MM.1S (cell line): ENCODE data around the gene LUC7L.
"Not testable (repeated sequence)": the region's sequence is repeated elsewhere in the genome, so short reads cannot be mapped to it uniquely, and the experiment has no call there.

Source experiments
- DNase-seq: peaks from one replicate; pipeline ENCODE4 v3.0.0-alpha.2; 2015
- H2AFZ ChIP-seq: fragments of 300-600 bp; sonication (generic); 2 replicates; pipeline ENCODE4 v1.6.0; 2016; ENCODE audit warnings: antibody characterized with exemption, low read length
- H3F3A ChIP-seq: fragments of 300-600 bp; sonication (generic); 2 replicates; pipeline ENCODE4 v1.6.1; 2016; ENCODE audit warnings: mild to moderate bottlenecking, antibody characterized with exemption, low read length, moderate library complexity, mixed read lengths; ENCODE audit not compliant: insufficient read depth
- H3K27ac ChIP-seq: fragments of 300-600 bp; sonication (generic); 2 replicates; pipeline ENCODE4 v1.5.1; 2016; ENCODE audit warnings: mild to moderate bottlenecking, low read length
- H3K27me3 ChIP-seq: fragments of 300-600 bp; sonication (generic); replicated peaks from 2 replicates; pipeline ENCODE4 v1.6.0; 2016; ENCODE audit warnings: low read length; ENCODE audit not compliant: insufficient read depth
- H3K36me3 ChIP-seq: fragments of 300-600 bp; sonication (generic); replicated peaks from 2 replicates; pipeline ENCODE4 v1.6.1; 2016; ENCODE audit warnings: mild to moderate bottlenecking, low read length, mixed read lengths; ENCODE audit not compliant: insufficient read depth
- H3K4me1 ChIP-seq: fragments of 300-600 bp; sonication (generic); 2 replicates; pipeline ENCODE4 v1.6.1; 2016; ENCODE audit warnings: low read length, mixed read lengths
- H3K4me2 ChIP-seq: fragments of 300-600 bp; sonication (generic); 2 replicates; pipeline ENCODE4 v1.6.0; 2016; ENCODE audit warnings: low read depth, low read length
- H3K4me3 ChIP-seq: fragments of 300-600 bp; sonication (generic); 2 replicates; pipeline ENCODE4 v1.5.1; 2016; ENCODE audit warnings: low read length, mixed read lengths
- H3K79me2 ChIP-seq: fragments of 300-600 bp; sonication (generic); 2 replicates; pipeline ENCODE4 v1.6.1; 2016; ENCODE audit warnings: mixed run types, low read length, mixed read lengths
- H3K9ac ChIP-seq: fragments of 300-600 bp; sonication (generic); 2 replicates; pipeline ENCODE4 v1.6.1; 2016; ENCODE audit warnings: low read length, mixed read lengths
- H3K9me2 ChIP-seq: fragments of 300-600 bp; sonication (generic); replicated peaks from 2 replicates; pipeline ENCODE4 v1.6.1; 2016; ENCODE audit warnings: mild to moderate bottlenecking, low read length, mixed read lengths; ENCODE audit not compliant: insufficient read depth
- H3K9me3 ChIP-seq: fragments of 300-600 bp; sonication (generic); replicated peaks from 2 replicates; pipeline ENCODE4 v1.6.1; 2016; ENCODE audit warnings: mild to moderate bottlenecking, low read length, mixed read lengths; ENCODE audit not compliant: insufficient read depth
- H4K20me1 ChIP-seq: fragments of 300-600 bp; sonication (generic); 2 replicates; pipeline ENCODE4 v1.6.1; 2016; ENCODE audit warnings: mild to moderate bottlenecking, low read length, moderate library complexity, mixed read lengths; ENCODE audit not compliant: insufficient read depth
- EZH2 ChIP-seq: fragments of 300-600 bp; sonication (generic); optimal IDR thresholded peaks from 2 replicates; pipeline ENCODE3; 2017; ENCODE audit warnings: low read depth, mild to moderate bottlenecking, antibody characterized with exemption, low read length, mixed read lengths
- EZH2phosphoT487 ChIP-seq: fragments of 300-600 bp; sonication (generic); IDR thresholded peaks from 2 replicates; pipeline ENCODE4 v1.6.1; 2018; ENCODE audit warnings: antibody characterized with exemption, low read length
- TF ChIP-seq, protein P1 (sequence below): fragments of 300-600 bp; sonication (generic); IDR thresholded peaks from 2 replicates; pipeline ENCODE4 v1.5.1; 2016; ENCODE audit warnings: antibody characterized with exemption, low read length, mixed read lengths

The LUC7L gene

DNA sequence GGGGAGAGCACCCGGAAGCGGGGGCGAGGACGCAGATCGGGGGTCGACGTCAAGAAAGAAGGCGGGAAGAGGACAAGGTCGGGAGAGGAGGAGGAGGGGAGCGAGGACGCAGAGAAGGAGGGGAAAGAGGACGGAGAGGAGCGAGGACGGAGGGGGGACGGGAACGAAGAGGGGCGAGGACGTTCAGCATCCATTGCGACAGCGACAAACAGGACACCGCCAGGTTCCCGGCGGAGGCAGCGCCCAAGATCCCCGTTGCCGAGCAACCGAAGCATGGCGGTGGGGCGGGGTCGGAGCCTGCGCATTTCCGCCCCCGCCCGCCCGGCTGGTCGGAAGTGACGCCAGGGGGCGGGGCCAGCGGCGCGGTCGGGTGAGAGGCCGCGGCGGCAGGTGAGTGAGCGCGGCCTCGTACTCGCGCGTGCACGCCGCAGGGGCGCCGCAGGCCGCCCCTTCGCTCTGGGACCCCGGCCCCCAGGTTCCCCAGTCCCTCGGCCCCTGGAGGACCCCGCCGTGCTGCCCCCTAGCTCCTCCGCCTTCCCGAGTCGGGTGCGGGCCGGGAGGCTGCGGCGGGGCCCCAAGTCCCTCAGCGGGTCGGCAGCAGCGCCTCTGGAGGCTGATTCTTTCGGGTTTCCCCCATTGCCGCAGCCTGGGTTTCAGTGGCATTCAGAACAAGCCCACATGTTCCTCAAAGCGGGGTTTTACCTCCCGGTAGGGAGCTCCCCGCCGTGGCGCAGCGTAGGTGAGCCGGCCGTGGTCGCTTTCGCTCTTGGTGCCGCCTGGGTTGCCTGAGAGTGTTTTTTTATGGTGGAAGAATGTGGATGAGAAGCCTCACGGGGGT is 5.4 kb upstream of the LUC7L start, which contains the start of gene FAM234A:
Gene FAM234A (plus strand): TSS at position 354 of the 838 bp plus-strand sequence. CDS start 19,593 bp downstream, outside the sequence.
- Histone ChIP-seq H3F3A (peaks cover 9% of the 10 kb centered on the region), H3K27me3 (no peaks in the 10 kb centered on the region), H3K4me3 (peak within 1 kb of the TSS; percentile 74), H4K20me1 (no peaks in the 10 kb centered on the region), H2AFZ (peak within 1 kb of the TSS; percentile 95), H3K9me2 (no peaks in the 10 kb centered on the region), H3K9me3 (no peaks in the 10 kb centered on the region), H3K79me2 (no peaks in the 10 kb centered on the region; the same call in 1 of the 2 replicates), H3K4me2 (peak within 1 kb of the TSS; percentile 72), H3K27ac (peak within 1 kb of the TSS; percentile 94), H3K36me3 (no peaks in the 10 kb centered on the region), H3K9ac (peak within 1 kb of the TSS; percentile 88), H3K4me1 (no peaks in the 10 kb centered on the region)
- peak; percentile 96 for DNase-seq
- TF ChIP-seq, protein P1, sequence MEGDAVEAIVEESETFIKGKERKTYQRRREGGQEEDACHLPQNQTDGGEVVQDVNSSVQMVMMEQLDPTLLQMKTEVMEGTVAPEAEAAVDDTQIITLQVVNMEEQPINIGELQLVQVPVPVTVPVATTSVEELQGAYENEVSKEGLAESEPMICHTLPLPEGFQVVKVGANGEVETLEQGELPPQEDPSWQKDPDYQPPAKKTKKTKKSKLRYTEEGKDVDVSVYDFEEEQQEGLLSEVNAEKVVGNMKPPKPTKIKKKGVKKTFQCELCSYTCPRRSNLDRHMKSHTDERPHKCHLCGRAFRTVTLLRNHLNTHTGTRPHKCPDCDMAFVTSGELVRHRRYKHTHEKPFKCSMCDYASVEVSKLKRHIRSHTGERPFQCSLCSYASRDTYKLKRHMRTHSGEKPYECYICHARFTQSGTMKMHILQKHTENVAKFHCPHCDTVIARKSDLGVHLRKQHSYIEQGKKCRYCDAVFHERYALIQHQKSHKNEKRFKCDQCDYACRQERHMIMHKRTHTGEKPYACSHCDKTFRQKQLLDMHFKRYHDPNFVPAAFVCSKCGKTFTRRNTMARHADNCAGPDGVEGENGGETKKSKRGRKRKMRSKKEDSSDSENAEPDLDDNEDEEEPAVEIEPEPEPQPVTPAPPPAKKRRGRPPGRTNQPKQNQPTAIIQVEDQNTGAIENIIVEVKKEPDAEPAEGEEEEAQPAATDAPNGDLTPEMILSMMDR, result peak; percentile 54
- no peak for TF ChIP-seq EZH2phosphoT487
- no peak for TF ChIP-seq EZH2

DNA sequence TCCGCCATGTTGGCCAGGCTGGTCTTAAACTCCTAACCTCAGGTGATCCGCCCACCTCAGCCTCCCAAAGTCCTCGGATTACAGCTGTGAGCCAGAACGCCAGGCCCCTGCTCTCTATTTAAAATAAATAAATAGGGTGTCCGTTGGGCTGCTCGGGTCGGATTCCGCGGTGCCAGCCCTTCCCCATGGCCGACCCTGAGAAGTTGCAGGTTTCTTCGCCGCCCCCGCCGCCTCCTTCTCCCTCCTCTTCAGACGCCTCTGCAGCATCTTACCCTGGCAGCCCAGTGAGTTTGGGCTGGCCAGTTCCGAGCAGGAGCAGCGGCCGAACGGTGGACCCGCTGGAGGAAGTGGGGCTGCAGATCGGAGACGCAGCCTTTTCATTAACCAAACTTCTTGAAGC is 1.7 kb upstream of the LUC7L start:
- Histone ChIP-seq H4K20me1 (peaks cover 16% of the 10 kb centered on the region), H3K27ac (no peak overlapping the region), H3K36me3 (peaks cover 5% of the 10 kb centered on the region; the same call in 1 of the 2 replicates), H3K79me2 (peaks cover 34% of the 10 kb centered on the region), H3K4me1 (peaks cover 5% of the 10 kb centered on the region; the same call in 1 of the 2 replicates), H3K9me3 (no peaks in the 10 kb centered on the region), H3F3A (peaks cover 14% of the 10 kb centered on the region), H3K9me2 (no peaks in the 10 kb centered on the region), H2AFZ (no peak overlapping the region), H3K27me3 (no peaks in the 10 kb centered on the region), H3K9ac (no peak overlapping the region), H3K4me2 (no peak overlapping the region), H3K4me3 (no peak overlapping the region)
- TF ChIP-seq, protein P1, result no peak
- TF ChIP-seq EZH2 (no peak), EZH2phosphoT487 (no peak)
- DNase-seq, result no peak

DNA sequence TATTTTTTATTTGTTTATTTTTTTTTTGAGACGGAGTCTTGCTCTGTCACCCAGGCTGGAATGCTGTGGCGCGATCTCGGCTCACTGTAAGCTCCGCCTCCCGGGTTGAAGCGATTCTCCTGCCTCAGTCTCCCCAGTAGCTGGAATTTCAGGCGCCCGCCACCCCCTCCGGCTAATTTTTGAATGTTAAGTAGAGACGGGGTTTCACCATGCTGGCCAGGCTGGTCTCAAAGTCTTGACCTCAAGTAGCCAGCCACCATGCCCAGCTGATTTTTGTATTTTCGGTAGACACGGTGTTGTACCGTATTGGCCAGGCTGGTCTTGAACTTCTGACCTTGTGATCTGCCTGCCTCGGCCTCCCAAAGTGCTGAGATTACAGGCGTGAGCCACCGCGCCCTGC is 1.1 kb upstream of the LUC7L start:
- Histone ChIP-seq H4K20me1 (peaks cover 16% of the 10 kb centered on the region), H3K79me2 (peaks cover 38% of the 10 kb centered on the region)
- not testable (repeated sequence) for H3K36me3 ChIP-seq, H3K4me1 ChIP-seq, H2AFZ ChIP-seq, H3F3A ChIP-seq, DNase-seq, H3K9me2 ChIP-seq, H3K9ac ChIP-seq, H3K27me3 ChIP-seq, H3K9me3 ChIP-seq, H3K4me3 ChIP-seq, H3K27ac ChIP-seq, H3K4me2 ChIP-seq

DNA sequence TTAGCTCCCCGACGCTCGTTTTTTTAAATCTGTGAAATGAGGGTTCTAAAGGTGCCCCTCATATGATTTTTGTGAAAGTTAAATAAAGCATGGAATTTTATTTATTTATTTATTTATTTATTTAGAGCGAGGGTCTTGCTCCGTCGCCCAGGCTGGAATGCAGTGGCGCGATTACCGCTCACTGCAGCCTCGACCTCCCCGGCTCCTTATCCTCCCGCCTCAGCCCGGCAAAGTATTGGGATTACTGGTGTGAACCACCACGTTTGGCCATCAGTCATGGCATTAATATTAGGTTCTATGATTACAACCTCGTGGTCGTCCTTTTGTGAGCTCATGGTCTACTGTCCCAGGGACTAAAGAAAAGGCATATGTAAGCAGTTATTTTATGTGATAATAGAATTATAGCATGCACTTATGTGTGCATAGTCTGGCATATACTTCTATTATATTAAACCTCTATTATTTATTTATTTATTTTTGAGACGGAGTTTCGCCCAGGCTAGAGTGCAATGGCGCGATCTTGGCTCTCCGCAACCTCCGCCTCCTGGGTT is 557 bp upstream of the LUC7L start:
- Histone ChIP-seq H3F3A (peaks cover 6% of the 10 kb centered on the region), H3K4me1 (peaks cover 5% of the 10 kb centered on the region; the same call in 1 of the 2 replicates), H3K79me2 (peaks cover 42% of the 10 kb centered on the region), H4K20me1 (peaks cover 16% of the 10 kb centered on the region), H3K9me3 (no peaks in the 10 kb centered on the region), H3K27me3 (no peaks in the 10 kb centered on the region), H2AFZ (peak overlapping the region; percentile 75; the same call in 1 of the 2 replicates), H3K27ac (no peak overlapping the region), H3K4me3 (peak overlapping the region; percentile 78), H3K4me2 (peak overlapping the region; percentile 80), H3K36me3 (peaks cover 7% of the 10 kb centered on the region; the same call in 1 of the 2 replicates), H3K9me2 (no peaks in the 10 kb centered on the region), H3K9ac (no peak overlapping the region)
- no peak for DNase-seq
- TF ChIP-seq EZH2phosphoT487 (no peak), EZH2 (no peak)
- TF ChIP-seq, protein P1, result no peak
